ENCODE measurements around the gene HMCN1. TPM values are rescaled to one million over a fixed set of nuclear protein-coding genes. Genes with fewer than 3 reads are reported as not detected.

The HMCN1 gene
- total RNA-seq, 1 donor from 2014 or later: 8.9 TPM

DNA sequence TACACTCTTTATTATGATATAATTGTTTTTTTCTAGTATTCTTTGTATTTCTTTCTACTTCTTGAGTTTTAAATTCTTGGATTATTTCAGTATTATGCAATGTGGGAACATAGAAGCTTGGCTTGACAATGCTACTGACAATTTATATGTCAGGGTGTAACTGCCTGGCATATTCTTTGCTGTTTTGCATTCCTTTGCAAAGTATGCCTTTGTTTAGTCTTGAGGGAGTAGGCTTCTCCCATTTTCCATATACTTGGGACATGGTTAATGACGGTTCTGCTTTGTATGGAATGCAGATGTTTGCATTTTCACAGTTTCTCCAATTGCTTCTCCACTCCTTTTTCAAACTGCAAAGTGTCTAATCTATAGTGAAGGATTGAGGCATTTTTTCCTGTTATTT lies 109.8 kb downstream of the HMCN1 start:
- intact Hi-C loops (cut with micrococcal nuclease): no loop called here
- no peak for DNase-seq
- H3K4me3 ChIP-seq: no peak overlapping the region
- H3K27ac ChIP-seq (replicated peaks): no peak overlapping the region
- TF ChIP-seq, protein P1, sequence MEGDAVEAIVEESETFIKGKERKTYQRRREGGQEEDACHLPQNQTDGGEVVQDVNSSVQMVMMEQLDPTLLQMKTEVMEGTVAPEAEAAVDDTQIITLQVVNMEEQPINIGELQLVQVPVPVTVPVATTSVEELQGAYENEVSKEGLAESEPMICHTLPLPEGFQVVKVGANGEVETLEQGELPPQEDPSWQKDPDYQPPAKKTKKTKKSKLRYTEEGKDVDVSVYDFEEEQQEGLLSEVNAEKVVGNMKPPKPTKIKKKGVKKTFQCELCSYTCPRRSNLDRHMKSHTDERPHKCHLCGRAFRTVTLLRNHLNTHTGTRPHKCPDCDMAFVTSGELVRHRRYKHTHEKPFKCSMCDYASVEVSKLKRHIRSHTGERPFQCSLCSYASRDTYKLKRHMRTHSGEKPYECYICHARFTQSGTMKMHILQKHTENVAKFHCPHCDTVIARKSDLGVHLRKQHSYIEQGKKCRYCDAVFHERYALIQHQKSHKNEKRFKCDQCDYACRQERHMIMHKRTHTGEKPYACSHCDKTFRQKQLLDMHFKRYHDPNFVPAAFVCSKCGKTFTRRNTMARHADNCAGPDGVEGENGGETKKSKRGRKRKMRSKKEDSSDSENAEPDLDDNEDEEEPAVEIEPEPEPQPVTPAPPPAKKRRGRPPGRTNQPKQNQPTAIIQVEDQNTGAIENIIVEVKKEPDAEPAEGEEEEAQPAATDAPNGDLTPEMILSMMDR (IDR thresholded peaks at IDR 0.05; ENCODE audit: borderline replicate concordance): no peak
- H3K9me3 ChIP-seq (replicated peaks): no peaks in the 10 kb centered on the region
- no peaks in the 10 kb centered on the region for H3K27me3 ChIP-seq (ENCODE audit: low read depth)
- no peaks in the 10 kb centered on the region for H3K36me3 ChIP-seq
- peaks cover 11% of the 10 kb centered on the region for H3K4me1 ChIP-seq

DNA sequence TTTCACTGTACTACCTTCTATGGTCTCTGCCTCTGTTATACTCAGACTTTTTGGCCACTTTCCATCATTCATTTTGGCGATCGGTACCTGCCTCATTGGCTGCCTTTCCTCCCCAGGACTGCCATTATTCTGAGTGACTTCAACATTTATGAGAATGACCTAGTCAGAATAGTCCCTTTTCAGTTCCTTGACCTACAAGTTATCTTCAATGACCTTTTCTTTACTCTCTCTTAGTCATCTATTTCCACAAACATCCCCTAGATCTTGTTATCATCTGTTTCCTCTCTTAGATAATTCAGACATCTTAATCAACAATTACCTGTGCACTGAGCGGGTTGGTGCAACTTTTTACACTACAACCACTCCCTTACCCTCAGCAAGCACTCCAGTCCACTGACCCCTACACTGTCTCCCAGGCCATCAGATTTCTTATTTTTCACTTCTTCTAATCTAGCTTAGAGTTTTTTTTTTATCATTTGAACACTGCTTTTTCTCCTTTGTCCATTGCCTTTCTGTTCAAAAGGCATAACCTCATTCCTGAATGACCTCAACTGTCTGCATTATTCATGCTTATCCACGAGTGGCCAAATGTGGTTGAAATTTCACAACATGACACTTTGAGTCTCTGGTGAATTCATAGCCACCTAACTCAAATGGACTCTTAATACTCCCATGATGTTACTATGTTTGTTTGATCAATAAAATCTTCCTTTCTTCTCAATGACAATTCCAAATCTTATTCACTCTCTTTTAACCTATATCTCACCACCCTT lies 112.7 kb downstream of the HMCN1 start:
- Histone ChIP-seq H3K27ac (replicated peaks) (no peak overlapping the region), H3K9me3 (replicated peaks) (no peaks in the 10 kb centered on the region), H3K36me3 (no peaks in the 10 kb centered on the region), H3K27me3 (ENCODE audit: low read depth) (no peaks in the 10 kb centered on the region), H3K4me1 (peaks cover 16% of the 10 kb centered on the region), H3K4me3 (no peak overlapping the region)
- TF ChIP-seq, protein P1 (IDR thresholded peaks at IDR 0.05; ENCODE audit: borderline replicate concordance): no peak
- DNase-seq: no peak
- intact Hi-C loops (cut with micrococcal nuclease): no loop called here

DNA sequence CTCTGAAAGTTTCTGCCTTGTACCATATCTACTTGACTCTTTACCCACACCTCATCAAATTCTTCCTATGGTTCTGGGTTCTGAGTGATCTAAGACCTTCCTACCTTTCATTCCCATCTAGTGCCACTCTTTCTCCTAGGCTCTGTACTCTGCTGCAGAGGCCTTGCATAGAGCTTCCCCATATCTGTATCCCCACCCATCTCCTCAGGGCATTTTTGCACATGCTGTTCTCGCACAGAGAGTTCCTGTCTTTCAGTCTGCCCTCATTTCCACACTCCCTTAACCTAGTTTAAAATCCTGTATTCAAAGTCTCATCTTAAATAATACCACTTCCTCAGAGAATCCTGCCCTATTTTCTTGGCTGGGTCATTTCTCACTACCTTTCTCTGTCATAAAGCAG lies 114.8 kb downstream of the HMCN1 start:
- no peak for DNase-seq
- Histone ChIP-seq H3K4me1 (peaks cover 7% of the 10 kb centered on the region), H3K4me3 (no peak overlapping the region), H3K9me3 (replicated peaks) (no peaks in the 10 kb centered on the region), H3K36me3 (no peaks in the 10 kb centered on the region), H3K27ac (replicated peaks) (no peak overlapping the region), H3K27me3 (ENCODE audit: low read depth) (no peaks in the 10 kb centered on the region)
- intact Hi-C loops (cut with micrococcal nuclease): no loop called here
- TF ChIP-seq, protein P1 (IDR thresholded peaks at IDR 0.05; ENCODE audit: borderline replicate concordance): no peak

DNA sequence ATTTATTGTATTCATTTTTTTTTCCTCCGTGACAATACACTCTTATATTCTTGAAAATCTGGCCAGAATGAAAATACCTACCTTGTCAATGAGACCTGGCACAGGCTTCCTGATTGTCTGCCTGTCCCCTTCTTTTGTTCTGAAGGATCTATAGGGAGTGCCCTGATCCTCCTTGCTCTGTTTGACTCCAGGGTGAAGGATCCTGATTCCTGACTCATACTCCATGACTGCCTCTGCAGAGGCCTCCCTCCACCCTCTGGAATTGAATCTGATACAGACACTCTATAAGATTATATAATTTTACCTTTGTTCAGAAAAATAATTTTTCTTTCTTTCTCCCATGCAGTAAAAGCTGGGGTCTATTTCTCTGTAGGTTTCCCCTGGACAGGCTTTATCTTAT lies 116.2 kb downstream of the HMCN1 start:
- intact Hi-C loops (cut with micrococcal nuclease): no loop called here

DNA sequence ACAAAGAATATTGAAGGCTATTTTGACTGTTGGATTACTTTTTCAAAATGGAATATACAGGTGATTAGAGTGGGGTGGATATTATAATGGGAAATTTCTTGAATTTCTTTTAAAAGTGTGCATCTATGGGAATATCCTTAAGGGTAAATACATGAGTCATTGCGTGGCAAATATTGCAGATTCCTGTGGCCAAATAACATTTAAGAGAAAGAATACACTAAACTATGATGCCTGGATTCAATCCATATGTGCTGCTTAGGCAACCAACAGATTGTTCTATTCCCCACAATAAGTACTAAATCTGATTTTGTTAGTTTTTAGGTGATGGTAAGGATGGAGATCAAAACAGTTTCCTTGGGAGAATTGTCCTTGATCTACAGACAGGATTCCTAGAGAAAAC lies 119.5 kb downstream of the HMCN1 start:
- TF ChIP-seq, protein P1 (IDR thresholded peaks at IDR 0.05; ENCODE audit: borderline replicate concordance): no peak
- no peaks in the 10 kb centered on the region for H3K27me3 ChIP-seq (ENCODE audit: low read depth)

More for the DNA sequence above, 116.2 kb downstream of the HMCN1 start:
- TF ChIP-seq, protein P1 (IDR thresholded peaks at IDR 0.05; ENCODE audit: borderline replicate concordance): no peak
- Histone ChIP-seq H3K27me3 (ENCODE audit: low read depth) (no peaks in the 10 kb centered on the region), H3K9me3 (replicated peaks) (no peaks in the 10 kb centered on the region), H3K4me3 (no peak overlapping the region), H3K27ac (replicated peaks) (no peak overlapping the region), H3K36me3 (no peaks in the 10 kb centered on the region), H3K4me1 (peaks cover 6% of the 10 kb centered on the region)
- DNase-seq: no peak

More for the DNA sequence above, 119.5 kb downstream of the HMCN1 start:
- Histone ChIP-seq H3K9me3 (replicated peaks) (no peaks in the 10 kb centered on the region), H3K4me3 (no peak overlapping the region), H3K4me1 (peaks cover 6% of the 10 kb centered on the region), H3K27ac (replicated peaks) (no peak overlapping the region), H3K36me3 (no peaks in the 10 kb centered on the region)
- DNase-seq: no peak
- intact Hi-C loops (cut with micrococcal nuclease): no loop called here
